GM18499 (cell line): Measurements from ENCODE around the gene KLHDC9.
A peak's percentile ranks its signal among the peaks of the same experiment; 100 is the strongest.
"Not testable (repeated sequence)": the region's sequence is repeated elsewhere in the genome, so short reads cannot be mapped to it uniquely, and the experiment has no call there.

Experiments used
- ATAC-seq: cut with Tn5 transposase; IDR thresholded peaks from one replicate; pipeline ENCODE4 v1.9.1; 2021; ENCODE audit warnings: moderate number of reproducible peaks; ENCODE audit not compliant: insufficient read depth, unreplicated experiment

Gene KLHDC9, protein sequence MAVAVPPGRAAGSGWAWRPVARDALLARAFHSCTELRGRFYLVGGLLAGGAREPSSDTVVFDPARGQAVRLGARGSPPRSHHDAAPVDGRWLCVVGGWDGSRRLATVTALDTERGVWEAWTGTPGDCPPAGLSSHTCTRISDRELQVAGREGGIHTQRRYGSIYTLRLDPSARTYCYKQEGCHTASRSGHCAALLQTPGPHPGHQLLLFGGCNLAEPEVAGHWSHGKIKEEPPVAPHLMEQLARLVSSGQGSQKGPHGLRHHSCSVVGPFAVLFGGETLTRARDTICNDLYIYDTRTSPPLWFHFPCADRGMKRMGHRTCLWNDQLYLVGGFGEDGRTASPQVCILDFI

DNA sequence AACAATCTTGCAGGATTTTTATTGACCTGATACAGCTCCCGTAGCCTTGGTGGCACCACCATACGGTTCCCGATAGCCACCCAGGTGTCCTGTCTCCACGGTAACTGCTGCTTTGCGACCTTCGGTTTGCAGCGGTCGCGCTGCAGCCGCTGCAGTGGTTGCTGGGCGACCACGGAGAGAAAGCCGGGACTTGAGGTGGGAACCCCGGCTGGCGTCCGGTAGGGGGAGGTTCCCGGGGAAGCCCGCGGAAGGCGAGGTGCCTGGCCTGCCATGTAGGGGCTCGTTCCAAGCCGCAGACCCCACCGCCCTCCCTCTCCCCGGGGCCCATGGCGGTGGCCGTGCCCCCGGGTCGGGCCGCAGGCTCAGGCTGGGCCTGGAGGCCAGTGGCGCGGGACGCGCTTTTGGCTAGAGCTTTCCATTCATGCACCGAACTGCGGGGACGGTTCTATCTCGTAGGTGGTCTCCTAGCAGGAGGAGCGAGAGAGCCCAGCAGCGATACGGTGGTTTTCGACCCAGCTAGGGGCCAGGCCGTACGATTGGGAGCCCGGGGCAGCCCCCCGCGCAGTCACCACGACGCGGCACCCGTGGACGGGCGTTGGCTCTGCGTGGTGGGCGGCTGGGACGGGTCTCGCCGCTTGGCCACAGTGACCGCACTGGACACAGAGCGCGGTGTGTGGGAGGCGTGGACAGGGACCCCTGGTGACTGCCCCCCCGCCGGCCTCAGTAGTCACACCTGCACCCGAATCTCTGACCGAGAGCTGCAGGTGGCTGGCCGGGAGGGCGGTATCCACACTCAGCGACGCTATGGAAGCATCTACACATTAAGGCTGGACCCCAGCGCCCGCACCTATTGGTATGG, at the start of gene KLHDC9:
TSS of gene KLHDC9 (plus strand) at position 152 of the 859 bp plus-strand sequence. CDS start at position 327, 175 bp downstream.
- peak; percentile 45 for ATAC-seq

- no peak for ATAC-seq
Measured at GRCh38 chr1:161048949-161049722, 49.0 kb upstream of the KLHDC9 start.

GRCh38 chr1:161051219-161051618, 46.9 kb upstream of the KLHDC9 start:
- ATAC-seq, result no peak

GRCh38 chr1:161052899-161053298, 45.3 kb upstream of the KLHDC9 start:
- no peak for ATAC-seq

DNA sequence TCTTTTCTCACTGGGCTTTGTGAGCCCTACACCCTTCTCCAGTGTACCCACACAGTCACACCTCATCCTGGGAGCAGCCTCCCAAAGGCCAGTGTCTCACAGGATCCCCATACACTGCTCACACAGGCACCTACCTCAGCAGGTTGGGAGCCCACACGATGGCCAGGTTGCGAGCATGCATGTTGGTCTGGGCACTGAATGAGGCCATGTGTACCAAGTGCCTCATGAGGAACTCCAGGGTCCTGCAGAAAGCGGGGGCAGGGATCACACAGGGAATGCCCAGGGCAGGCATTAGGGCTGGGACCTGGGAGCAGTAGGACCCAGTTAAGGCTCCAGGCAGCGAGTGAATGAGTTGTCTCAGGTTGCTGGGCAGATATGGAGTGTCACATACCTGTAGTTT, 43.9 kb upstream of the KLHDC9 start:
- no peak for ATAC-seq

GRCh38 chr1:161054805-161055204, 43.4 kb upstream of the KLHDC9 start:
- no peak for ATAC-seq

- no peak for ATAC-seq
Measured at GRCh38 chr1:161059293-161059692, 38.9 kb upstream of the KLHDC9 start.

DNA sequence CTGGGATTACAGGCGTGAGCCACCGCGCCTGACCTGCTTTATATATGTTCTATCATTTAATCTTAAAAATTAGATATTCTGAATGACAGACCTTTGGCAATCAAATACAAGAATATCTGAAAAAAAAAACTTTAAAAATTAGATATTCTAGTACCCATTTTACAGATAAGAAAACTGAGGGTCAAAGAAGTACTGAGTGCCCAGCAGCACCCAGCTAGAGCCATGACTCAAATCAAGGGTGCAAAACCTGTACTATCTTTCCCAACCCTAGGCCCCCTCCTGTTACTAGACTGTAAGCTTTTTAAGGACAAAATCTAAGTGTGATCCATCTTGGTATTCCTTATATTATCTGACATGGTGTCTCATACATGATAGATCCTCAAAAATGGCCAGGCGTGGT, 36.7 kb upstream of the KLHDC9 start:
- ATAC-seq, result no peak

- not testable (repeated sequence) for ATAC-seq
Measured at GRCh38 chr1:161063936-161064335, 34.2 kb upstream of the KLHDC9 start.

- ATAC-seq, result not testable (repeated sequence)
Measured at GRCh38 chr1:161065681-161066080, 32.5 kb upstream of the KLHDC9 start.

DNA sequence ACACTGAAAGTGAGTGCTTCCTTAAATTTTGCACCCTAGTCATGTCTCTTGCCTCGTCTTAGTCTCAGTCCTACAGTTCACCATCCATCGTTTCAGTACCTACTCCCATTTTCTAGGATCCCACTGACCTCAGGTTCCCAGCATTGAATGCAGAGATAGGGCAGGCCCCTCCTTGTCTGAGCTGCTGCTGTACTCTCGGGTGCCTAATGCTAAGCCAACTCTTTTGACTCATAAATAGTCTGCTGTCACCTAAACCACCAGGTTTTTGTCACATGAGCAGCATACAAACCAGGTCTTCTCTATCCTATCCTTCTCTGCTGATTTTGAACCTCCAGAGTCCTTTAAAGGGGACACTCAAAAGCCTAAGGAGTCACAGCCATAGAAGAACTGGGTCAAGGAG, 31.5 kb upstream of the KLHDC9 start:
- no peak for ATAC-seq

GRCh38 chr1:161068306-161069234, 29.6 kb upstream of the KLHDC9 start:
- ATAC-seq, result no peak

DNA sequence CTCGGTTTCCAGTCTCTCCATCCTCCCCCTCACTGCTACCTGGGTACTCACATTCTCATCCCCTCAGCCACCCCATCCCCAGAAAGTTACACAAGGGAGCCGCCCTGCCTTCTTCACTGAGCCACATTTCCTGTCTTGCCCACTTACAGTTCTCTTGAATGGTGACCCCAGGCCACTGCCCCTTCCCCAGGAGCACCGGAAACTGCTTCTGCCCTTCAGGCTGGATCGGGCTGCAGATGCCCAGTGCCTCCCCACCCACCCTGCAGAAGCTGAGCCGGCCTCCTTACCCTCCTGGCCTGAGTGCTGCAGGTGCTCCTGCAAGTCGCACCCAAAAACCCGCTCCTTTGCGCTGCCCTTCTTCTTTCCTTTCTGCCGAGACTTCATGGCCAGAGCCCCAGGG, 28.9 kb upstream of the KLHDC9 start:
- ATAC-seq, result no peak

DNA sequence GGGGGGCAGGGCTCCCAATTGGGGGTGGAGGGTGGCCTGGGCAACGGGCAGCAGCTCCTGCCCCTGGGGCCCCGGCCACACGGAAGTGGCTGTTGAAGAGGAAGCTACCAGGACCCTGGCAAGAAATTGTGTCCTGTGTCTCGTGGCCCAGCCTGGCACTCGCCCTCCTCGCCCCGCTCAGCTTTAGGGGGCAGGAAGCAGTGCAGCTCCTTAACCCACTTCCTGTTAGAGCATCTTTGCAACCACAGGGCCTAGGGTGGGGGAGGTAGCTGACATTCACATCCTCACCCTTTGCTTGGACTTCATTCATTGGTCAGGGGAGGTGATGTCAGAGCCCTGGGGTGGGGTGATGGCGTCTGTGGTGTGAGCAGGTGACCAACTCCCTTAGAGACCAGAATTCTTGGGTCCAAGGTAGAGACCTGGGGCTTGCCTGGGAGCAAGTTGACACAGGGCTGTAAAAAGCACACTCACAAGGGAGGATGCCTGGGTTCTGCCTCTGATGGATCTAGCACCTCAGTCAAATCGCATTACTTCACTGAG, 28.4 kb upstream of the KLHDC9 start, which contains the start of gene ARHGAP30:
TSS of gene ARHGAP30 (minus strand) at position 161 of the 540 bp plus-strand sequence. CDS start 267 bp downstream, outside the sequence.
- ATAC-seq, result peak; percentile 62

GRCh38 chr1:161070761-161071160, 27.4 kb upstream of the KLHDC9 start:
- ATAC-seq, result no peak

- ATAC-seq, result no peak
Measured at GRCh38 chr1:161071886-161072371, 26.2 kb upstream of the KLHDC9 start.

GRCh38 chr1:161072751-161073449, 25.3 kb upstream of the KLHDC9 start:
- ATAC-seq, result no peak

DNA sequence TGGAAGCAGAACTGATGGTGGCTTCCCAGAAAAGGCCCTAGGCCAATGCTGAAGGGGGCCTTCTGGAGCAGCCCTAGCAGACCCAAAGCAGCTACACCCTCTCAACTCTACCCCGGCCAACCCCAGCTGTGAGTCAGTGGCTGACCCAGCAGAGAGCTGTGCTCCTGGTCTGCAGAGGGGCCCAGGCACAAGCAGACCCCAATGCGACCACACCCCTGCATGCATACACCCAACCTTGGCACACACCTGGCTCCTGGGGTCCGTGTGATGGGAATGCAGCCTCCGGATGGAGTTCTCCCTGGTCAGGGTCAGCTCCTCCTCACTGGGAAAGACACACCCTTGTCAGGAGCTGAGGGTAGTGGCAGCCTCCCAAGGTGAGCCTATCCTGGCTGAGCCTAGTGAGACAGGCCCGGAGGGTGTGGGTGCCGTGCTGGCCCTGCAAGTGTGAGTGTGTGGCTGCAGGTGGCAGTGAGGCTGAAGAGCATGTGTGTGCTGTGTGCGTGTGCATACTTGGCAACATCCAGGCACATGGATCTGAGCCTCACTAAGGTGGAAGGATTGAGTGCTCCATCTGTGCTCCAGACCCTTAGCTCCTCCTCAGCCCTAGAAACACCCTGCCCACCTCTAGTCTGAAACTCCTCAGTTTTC, 24.6 kb upstream of the KLHDC9 start:
- no peak for ATAC-seq
